Measurements from ENCODE around the gene TCERG1L.

The TCERG1L gene

DNA sequence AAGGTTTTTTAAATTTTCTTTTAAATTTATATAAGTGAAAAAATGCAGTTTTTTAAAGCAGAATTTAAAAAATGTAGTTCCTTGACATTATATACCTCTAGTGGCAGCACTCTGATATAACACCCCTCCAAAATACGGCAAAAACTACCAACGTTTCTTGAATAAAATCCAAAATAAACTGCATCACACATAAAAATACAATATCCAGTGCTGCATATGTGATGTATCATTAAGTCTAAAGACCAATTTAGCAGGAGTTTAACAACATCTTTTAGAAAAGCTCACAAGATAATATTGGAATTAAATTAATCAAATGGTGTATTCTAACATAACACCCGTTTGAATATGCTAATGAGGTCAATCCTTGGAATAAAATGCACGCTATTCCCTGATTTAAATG lies 1.4 kb downstream of the TCERG1L start:
- DNase-seq (ENCODE audit: insufficient read length, low spot score) (no peak), FAIRE-seq (no peak)
- TF ChIP-seq POLR2A (IDR thresholded peaks at IDR 0.05; ENCODE audit: low read depth, low read length): no peak

DNA sequence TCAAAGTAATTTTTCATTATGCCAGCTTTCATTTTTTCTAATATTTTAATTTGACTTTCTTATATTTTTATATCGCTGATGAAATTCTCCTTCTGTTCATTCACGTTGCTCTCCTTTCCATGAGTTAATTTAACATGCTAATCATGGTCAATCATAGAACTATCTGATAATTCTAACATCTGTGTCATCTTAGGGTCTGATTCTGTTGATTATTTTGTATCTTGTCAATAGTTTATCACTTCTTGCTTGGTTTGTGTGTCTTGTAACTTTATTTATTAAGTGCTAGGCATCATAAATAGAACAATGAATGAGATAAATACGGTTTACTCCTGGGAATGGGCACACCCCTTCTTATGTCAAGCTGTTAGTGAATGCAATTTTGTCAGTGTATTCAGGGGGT lies 11.0 kb downstream of the TCERG1L start:
- DNase-seq (ENCODE audit: insufficient read length, low spot score) (no peak), FAIRE-seq (no peak)
- TF ChIP-seq POLR2A (IDR thresholded peaks at IDR 0.05; ENCODE audit: low read depth, low read length): no peak

DNA sequence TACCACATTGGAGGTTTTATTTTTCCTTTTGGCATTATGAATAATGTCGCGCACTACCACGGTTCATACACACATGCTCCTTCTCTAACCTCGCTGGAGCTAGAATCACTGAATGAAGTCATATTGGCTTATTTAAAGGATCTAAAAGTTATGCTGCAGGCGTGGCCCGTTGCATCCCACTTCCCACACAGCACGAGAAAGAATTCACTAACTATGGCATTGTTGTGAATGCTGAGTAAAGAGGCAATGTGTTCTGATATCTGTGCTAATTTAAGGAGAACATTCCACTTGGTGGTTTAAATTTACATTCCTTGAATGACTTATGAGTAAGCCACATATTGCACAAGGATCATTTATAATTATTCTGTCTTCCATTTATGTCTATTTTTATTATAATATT lies 20.7 kb downstream of the TCERG1L start:
- FAIRE-seq (no peak), DNase-seq (ENCODE audit: insufficient read length, low spot score) (no peak)
- TF ChIP-seq POLR2A (IDR thresholded peaks at IDR 0.05; ENCODE audit: low read depth, low read length): no peak

DNA sequence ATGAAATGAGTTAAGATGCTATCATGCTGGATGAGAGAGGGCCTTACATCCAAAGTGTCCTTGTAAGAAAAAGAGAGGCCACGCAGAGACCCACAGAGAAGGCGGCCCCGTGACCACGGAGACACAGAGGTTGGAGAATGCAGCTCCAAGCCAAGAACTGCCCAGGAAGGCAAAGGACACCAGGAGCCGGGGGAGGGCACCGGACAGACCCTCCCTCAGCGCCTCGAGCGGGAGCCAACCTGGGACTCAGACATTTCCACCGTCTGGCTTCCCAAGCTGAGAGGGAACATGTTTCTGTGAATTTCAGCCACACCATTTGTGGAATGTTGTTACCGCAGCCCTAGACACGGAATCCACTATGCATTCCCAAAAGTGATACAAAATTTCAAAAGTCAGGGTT lies 22.9 kb downstream of the TCERG1L start:
- DNase-seq (ENCODE audit: insufficient read length, low spot score) (no peak), FAIRE-seq (no peak)
- TF ChIP-seq POLR2A (IDR thresholded peaks at IDR 0.05; ENCODE audit: low read depth, low read length): no peak

DNA sequence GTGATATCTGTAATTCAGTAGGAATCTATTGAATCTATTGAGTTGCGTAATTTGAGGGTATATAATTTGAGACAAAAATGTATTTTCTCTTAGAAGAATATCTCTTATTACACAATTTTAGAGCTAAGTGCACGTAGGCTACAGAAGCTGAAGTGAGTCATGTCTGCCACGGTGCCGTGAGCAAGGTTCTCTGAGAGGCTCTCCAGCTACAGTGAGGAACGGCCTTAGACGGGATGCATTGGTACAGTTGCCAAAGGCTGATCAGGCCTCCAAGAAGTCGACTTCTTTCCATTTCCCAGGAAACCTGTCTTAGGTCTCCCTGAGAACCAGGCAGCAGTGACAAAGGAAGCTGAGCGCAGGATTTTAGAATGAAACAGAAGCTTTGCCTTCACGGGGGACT lies 28.6 kb downstream of the TCERG1L start:
- DNase-seq (ENCODE audit: insufficient read length, low spot score): no peak
- TF ChIP-seq POLR2A (IDR thresholded peaks at IDR 0.05; ENCODE audit: low read depth, low read length): no peak
- no peak for FAIRE-seq

DNA sequence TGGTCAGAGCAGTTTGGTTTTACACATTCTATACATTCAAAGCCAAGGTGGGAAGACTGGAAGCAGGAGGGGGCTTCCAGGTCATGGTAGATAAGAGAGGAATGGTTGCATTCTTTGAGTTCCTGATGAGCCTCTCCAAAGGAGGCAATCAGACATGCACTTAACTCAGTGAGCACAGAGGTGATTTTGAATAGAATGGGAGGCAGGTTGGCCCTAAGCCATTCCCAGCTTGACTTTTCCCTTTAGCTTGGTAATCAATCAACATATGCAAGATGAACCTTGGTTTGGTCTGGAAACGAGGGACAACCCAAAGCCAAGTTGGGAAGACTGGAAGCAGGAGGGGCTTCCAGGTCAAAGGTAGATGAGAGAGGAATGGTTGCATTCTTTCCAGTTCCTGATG lies 31.4 kb downstream of the TCERG1L start:
- DNase-seq (ENCODE audit: insufficient read length, low spot score): no peak
- no peak for FAIRE-seq
- TF ChIP-seq POLR2A (IDR thresholded peaks at IDR 0.05; ENCODE audit: low read depth, low read length): no peak

DNA sequence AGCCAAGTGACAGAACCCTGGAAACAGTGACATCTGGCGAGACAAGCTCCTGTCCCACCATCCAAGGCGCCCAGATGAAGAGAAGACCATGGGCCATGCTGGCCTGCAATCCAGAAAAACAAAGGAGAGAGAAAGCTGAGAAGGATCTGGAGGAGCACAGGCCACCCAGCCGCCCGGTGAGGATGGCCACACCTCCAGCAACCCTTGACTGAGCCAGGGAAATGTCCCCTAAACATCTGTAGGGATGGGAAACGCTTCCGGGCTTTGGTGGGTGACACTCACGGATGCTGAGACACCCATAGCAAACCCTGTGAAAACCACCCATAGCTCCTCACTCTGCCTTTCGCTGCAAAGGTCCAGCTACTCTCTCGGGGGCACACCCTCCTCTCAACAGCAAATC lies 32.0 kb downstream of the TCERG1L start:
- no peak for FAIRE-seq
- TF ChIP-seq POLR2A (IDR thresholded peaks at IDR 0.05; ENCODE audit: low read depth, low read length): no peak
- no peak for DNase-seq (ENCODE audit: insufficient read length, low spot score)

DNA sequence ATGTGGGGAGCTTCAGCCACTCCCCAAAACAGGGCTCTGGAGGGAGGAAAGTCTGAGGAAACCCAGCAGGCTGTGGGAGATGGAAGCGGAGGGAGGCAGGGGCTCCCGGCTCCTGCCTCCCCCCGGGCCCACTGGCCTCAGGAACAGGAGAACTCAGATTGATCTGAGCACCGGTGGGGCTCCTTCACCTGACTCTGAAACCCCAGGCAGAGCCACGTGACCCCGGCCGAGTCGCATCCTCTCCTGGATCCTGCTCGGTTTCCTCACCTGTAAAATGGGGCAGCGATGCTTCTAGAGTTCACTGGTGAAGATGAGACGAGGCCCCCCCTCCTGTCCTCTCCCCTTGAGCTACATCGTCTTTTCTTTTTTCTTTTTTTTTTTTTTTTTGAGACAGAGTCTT lies 33.6 kb downstream of the TCERG1L start:
- DNase-seq (ENCODE audit: insufficient read length, low spot score) (no peak), FAIRE-seq (no peak)
- TF ChIP-seq POLR2A (IDR thresholded peaks at IDR 0.05; ENCODE audit: low read depth, low read length): no peak

DNA sequence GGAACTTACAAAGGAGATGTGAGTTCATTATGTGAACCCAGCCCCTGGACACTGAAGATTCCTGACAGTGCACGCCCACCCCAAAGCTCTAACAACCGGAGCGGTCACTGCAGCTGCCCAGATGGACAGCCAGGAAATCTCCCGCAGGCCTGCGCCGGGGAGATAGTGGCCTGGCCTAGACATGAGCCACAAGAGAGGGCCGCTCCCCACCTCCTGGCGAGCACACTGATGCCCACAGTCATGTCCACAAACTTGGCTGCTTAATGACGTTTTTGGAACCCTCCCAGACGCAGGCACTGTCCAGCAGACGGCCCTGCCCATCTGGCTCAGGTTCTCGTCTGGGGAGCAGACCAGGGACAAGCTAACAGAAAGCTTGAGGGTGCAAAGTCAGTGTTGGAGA lies 34.2 kb downstream of the TCERG1L start:
- no peak for TF ChIP-seq POLR2A (IDR thresholded peaks at IDR 0.05; ENCODE audit: low read depth, low read length)
- FAIRE-seq (no peak), DNase-seq (ENCODE audit: insufficient read length, low spot score) (no peak)

DNA sequence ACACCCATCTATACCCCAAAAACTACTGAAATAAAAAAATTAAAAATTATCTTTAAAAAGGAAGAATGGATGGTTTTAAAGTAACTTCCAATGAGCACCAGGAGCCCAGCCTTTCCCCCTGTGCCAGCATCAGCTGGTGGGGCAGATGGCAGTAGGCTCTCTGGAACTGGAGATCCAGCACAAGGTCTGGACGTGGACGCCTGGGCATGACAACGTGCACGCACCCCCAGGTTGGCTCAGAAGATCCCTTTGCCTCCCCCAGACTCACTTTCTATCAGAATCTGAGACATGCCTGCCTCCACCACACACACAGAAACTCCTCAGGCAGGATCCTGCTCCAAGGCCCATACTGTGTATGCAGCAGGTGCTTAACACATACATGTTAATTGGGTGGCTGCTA lies 35.8 kb downstream of the TCERG1L start:
- FAIRE-seq: no peak
- TF ChIP-seq POLR2A (IDR thresholded peaks at IDR 0.05; ENCODE audit: low read depth, low read length): no peak

DNA sequence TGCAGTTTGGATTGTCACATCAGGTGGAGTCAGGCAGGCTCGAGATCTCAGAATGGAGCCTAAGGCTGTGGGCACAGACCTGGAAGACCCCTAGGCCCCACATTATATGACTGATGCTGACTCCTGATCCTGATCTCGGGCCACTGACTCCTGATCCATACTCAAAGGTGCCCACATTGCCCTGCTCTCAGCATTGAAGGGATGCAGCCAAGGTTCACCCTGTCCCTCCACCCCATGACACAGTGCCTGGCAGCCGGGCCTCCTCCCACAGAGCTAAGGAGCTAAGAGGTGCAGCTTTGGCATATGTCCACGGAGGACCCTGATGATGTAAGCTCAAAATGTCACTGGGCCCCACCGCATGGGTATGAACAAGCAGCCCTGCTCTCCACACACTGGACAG lies 36.6 kb downstream of the TCERG1L start:
- no peak for FAIRE-seq
- no peak for TF ChIP-seq POLR2A (IDR thresholded peaks at IDR 0.05; ENCODE audit: low read depth, low read length)
- DNase-seq (ENCODE audit: insufficient read length, low spot score): no peak

More for the DNA sequence above, 35.8 kb downstream of the TCERG1L start:
- DNase-seq (ENCODE audit: insufficient read length, low spot score): no peak

DNA sequence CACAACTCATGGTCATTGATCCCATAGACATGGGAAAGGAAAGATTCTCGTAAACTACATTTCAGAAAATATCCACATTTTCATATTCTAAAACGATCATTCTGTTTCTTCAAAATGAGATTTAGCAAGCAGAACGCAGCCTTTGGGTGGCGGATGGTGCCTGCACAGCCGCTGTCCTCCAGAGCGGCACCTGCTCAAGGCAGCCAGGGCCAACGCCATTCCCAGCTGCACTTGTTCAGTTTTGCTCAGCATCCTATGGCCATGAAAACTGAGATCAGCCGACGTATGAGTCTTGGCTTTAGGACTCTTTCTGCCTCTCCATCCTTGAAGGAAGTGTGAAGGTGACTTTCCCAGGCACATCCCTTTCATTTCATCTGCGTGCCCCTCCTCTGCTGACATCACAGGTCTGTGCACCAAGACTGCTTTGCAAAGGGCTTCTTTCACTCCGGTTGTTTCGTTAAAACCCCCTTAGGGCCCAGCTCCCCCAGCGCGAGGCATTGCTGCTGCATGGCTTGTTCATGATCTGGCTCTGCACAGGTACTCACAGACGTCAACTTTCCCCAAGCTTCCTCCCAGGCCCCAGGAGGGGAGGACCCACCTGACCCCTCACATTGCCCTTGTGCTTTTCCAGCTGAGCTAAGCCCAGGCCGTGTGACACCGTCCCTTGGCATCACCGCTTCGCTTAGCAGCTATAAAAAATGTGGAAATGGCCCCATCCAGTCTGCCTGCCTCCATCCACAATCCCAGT lies 37.2 kb downstream of the TCERG1L start:
- no peak for TF ChIP-seq POLR2A (IDR thresholded peaks at IDR 0.05; ENCODE audit: low read depth, low read length)
- no peak for DNase-seq (ENCODE audit: insufficient read length, low spot score)
- no peak for FAIRE-seq

DNA sequence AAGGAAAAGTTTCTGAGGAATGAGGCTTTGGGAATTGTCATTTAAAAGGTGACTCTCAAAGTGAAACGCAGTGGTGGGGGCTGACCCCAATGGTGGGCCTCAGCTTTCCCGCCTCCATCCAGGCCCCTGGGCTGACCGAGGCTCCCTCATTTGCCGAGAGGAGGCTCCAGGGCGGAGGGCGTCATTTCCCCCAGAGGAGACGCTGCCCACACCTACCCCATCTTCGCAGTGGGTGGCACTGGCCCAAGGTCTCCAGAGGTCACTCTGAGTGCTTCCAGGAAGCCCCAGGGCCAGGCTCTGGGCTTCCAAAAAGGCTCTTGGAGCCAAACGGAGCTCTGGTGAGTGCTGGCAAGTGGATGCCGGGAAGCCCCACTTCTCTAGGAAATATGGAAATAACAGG lies 38.0 kb downstream of the TCERG1L start:
- DNase-seq (ENCODE audit: insufficient read length, low spot score): no peak
- TF ChIP-seq POLR2A (IDR thresholded peaks at IDR 0.05; ENCODE audit: low read depth, low read length): no peak
- no peak for FAIRE-seq

DNA sequence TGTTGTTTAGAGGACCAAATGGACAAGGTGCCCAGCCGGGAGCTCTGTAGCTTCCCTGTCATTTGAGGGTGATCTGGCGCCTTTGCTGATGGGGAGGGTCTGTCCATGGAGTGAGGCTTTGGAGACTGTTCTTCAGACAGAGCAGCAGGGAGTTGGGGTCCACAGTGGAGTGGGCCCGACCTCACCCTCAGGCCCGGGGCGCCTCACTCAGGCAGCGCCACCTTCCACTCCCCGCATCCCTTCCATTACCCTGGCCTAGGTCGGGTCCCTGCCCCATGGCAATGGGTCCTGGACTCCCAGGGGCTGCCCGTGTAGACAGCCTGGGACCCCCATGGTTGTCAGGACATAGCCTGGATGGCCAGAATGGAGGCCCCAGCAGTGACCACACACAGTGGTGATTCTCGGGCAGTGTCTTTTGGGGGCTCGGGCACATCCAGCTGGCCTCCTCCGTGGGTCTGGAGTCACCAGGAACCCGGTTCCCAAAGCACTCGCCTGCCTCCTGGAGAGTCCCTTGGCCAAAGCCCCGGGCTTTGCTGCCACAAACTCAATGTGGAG lies 38.5 kb downstream of the TCERG1L start:
- FAIRE-seq (no peak), DNase-seq (ENCODE audit: insufficient read length, low spot score) (no peak)
- TF ChIP-seq POLR2A (IDR thresholded peaks at IDR 0.05; ENCODE audit: low read depth, low read length): no peak

DNA sequence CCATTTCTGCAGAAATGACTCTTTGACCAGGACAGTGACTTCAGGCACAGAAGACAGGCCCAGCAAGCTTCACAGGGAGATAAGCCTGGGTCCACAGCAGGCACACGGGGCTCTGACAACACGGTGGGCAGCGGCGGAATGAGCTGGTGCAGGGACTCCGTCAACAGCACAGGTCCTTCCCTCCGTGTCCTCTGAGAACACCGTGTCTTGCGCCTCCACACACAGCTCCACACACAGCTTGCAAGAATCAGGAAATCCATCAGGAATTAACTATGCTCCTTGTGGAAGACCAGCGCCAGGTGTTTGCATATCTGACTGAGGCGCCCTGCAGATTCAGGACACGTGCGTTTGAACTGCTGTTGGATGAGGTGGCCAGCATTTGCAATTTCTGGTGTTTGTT lies 39.6 kb downstream of the TCERG1L start:
- no peak for TF ChIP-seq POLR2A (IDR thresholded peaks at IDR 0.05; ENCODE audit: low read depth, low read length)
- no peak for FAIRE-seq
- no peak for DNase-seq (ENCODE audit: insufficient read length, low spot score)
